Heart right ventricle (tissue), 16 donors: ENCODE data around the gene IFNL1. TPM values are rescaled to one million over a fixed set of nuclear protein-coding genes. Genes with fewer than 3 reads are reported as not detected.

Experiments
- ATAC-seq, 8 donors: fragments of 200-7000 bp; cut with Tn5 transposase; one replicate each; pipeline ENCODE4 v1.9.1; 2020; ENCODE audit warnings: mild to moderate bottlenecking in 8 of 8, moderate library complexity in 8 of 8, moderate number of reproducible peaks in 1 of 8
- DNase-seq, 2 donors: peaks; one replicate each; pipeline ENCODE4 v3.0.0-alpha.2; 2020
- H3K27ac ChIP-seq, 10 donors: fragments of 200-600 bp; sonication (generic) in 2 of 10; one replicate each; pipeline versions ENCODE4 v1.5.0 to v1.8.0; 2020 to 2022; ENCODE audit warnings: mild to moderate bottlenecking in 3 of 10
- H3K27me3 ChIP-seq, 7 donors: fragments of 200-600 bp; one replicate each; pipeline ENCODE4 v1.8.0; 2021 to 2022; ENCODE audit warnings: mild to moderate bottlenecking in 2 of 7
- H3K36me3 ChIP-seq, 9 donors: fragments of 200-600 bp; sonication (generic) in 1 of 9; one replicate each; pipeline versions ENCODE4 v1.5.0 to v1.8.0; 2020 to 2022; ENCODE audit warnings: mild to moderate bottlenecking in 2 of 9
- H3K4me1 ChIP-seq, 9 donors: fragments of 200-600 bp; sonication (generic) in 1 of 9; one replicate each; pipeline versions ENCODE4 v1.5.0 to v1.8.0; 2020 to 2022; ENCODE audit warnings: mild to moderate bottlenecking in 4 of 9
- H3K4me3 ChIP-seq, 10 donors: fragments of 200-600 bp; sonication (generic) in 2 of 10; one replicate each; pipeline versions ENCODE4 v1.5.0 to v1.8.0; 2020 to 2022; ENCODE audit warnings: mild to moderate bottlenecking in 7 of 10, moderate library complexity in 2 of 10
- H3K9me3 ChIP-seq, 11 donors: fragments of 200-600 bp in 10 of 11; sonication (generic) in 2 of 11; one replicate each; pipeline versions ENCODE4 v1.5.0 to v1.8.0; 2013 to 2022; ENCODE audit warnings: mild to moderate bottlenecking in 2 of 11, control low read depth in 1 of 11, moderate library complexity in 1 of 11
- WGBS, 2 donors: extraction: QIAGEN DNeasy Blood & Tissue Kit; methylation state at CpG; one replicate each; pipeline ENCODE4 v1.1.7; 2013; ENCODE audit warnings: inconsistent platforms in 1 of 2; 5-methylcytosine and 5-hydroxymethylcytosine counted together
- intact Hi-C, 10 donors: fragments of 100-400 bp; cut with DNase I; formaldehyde crosslinking; loops; one replicate each; pipeline versions ENCODE4 v1.11.1 to v1.14.2; 2022
- polyA plus RNA-seq, 2 donors: library from polyadenylated mRNA; stranded (reverse); fragments of 200-250 nt; gene quantifications; one replicate each; pipeline ENCODE4 v1.2.3, GENCODE V29; 2013
- total RNA-seq, 10 donors: library from RNA; stranded (reverse); fragmentation: NEBNext Ultra II Directional in 3 of 10; extraction: Animal tissue kit (Norgen Biotek cat#: 25700) in 3 of 10; gene quantifications; one replicate each; pipeline versions ENCODE4 v1.2.1 to v1.2.4, GENCODE V29; 2021 to 2023
- TF ChIP-seq, protein P1 (sequence below), 9 donors: fragments of 200-600 bp; sonication (generic) in 2 of 9; IDR thresholded peaks; one replicate each; pipeline versions ENCODE4 v1.5.0 to v1.8.0; 2021 to 2022; ENCODE audit warnings: antibody characterized with exemption in 9 of 9, mild to moderate bottlenecking in 5 of 9, moderate library complexity in 1 of 9
- donor health status: Arrhythmogenic right ventricular cardiomyopathy.
- donor health status: ischemic (EF 13 %, LVEDD 7.1; RV severe dilation, severe dysfunction).
- donor health status: healthy with polysubstance abuse.
- donor health status: DM: no; HTN: yes; CAD: no.
- donor health status: DM: no; HTN: no; CAD: no.
- donor health status: ischemic (EF 25% LVEDD 6.9; RV normal size, moderate dysfunction).
- donor health status: ischemic (EF 25% LVEDD 5.7; RV mildly dilated, moderate dysfunction).
- donor health status: healthy.
- donor health status: DM: yes; HTN: yes; CAD: no.
- donor health status: Ischemic cardiomyopathy.
- donor health status: ischemic (EF 35%, LVEDD 5.7; RV mildly dilated, moderate dysfunction).
- donor health status: nonischemic (EF 11% LVEDD 7.7; RV severe dilation, severe dysfunction).
- donor health status: DM: yes; HTN: yes; CAD: no.
- donor health status: PGD.
- donor health status: ischemic (EF 29% LVEDD 5.4; RV normal size, mild dysfunction).
- donor health status: nonischemic (EF 23%, LVEDD 6.1; RV moderate dilation, normal function).

The IFNL1 gene
- total and polyA plus RNA-seq, 12 donors = not detected

DNA sequence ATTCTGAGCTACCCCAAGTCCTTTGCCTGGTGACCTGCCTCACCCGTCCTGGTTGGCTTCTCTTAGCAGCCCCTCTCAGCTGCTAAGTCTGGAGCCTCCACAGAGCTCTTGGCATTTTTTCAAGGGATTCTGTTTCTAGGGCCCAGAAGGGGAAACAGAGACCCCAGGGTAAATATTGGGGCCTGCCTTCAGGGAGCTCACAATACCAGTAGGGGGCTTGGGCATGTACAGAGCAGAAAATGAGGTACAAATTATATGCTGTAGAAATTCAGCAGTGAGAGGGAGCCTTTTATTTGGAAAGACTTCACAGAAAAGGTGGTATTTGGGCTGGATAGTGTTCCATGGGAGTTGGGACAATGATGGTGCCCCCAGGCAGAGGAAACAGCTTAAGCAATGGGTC lies 49.7 kb downstream of the IFNL1 start:
- TF ChIP-seq, protein P1, sequence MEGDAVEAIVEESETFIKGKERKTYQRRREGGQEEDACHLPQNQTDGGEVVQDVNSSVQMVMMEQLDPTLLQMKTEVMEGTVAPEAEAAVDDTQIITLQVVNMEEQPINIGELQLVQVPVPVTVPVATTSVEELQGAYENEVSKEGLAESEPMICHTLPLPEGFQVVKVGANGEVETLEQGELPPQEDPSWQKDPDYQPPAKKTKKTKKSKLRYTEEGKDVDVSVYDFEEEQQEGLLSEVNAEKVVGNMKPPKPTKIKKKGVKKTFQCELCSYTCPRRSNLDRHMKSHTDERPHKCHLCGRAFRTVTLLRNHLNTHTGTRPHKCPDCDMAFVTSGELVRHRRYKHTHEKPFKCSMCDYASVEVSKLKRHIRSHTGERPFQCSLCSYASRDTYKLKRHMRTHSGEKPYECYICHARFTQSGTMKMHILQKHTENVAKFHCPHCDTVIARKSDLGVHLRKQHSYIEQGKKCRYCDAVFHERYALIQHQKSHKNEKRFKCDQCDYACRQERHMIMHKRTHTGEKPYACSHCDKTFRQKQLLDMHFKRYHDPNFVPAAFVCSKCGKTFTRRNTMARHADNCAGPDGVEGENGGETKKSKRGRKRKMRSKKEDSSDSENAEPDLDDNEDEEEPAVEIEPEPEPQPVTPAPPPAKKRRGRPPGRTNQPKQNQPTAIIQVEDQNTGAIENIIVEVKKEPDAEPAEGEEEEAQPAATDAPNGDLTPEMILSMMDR (IDR thresholded peaks at IDR 0.05) = no peak
- Histone ChIP-seq H3K36me3 (peaks cover 0 to 51% (median 0%) of the 10 kb centered on the region in 9 donors), H3K27me3 (no peaks in the 10 kb centered on the region), H3K4me1 (peaks cover 2 to 69% (median 49%) of the 10 kb centered on the region in 9 donors), H3K4me3 (no peak overlapping the region), H3K9me3 (no peaks in the 10 kb centered on the region), H3K27ac (peak overlapping the region in 1 of 10 donors; percentile 31)
- intact Hi-C loops = no loop called here
- ATAC-seq (no peak), DNase-seq (no peak)
- WGBS, 2 donors = 60 to 70% methylated on average over 1 of the region's 1 CpG

DNA sequence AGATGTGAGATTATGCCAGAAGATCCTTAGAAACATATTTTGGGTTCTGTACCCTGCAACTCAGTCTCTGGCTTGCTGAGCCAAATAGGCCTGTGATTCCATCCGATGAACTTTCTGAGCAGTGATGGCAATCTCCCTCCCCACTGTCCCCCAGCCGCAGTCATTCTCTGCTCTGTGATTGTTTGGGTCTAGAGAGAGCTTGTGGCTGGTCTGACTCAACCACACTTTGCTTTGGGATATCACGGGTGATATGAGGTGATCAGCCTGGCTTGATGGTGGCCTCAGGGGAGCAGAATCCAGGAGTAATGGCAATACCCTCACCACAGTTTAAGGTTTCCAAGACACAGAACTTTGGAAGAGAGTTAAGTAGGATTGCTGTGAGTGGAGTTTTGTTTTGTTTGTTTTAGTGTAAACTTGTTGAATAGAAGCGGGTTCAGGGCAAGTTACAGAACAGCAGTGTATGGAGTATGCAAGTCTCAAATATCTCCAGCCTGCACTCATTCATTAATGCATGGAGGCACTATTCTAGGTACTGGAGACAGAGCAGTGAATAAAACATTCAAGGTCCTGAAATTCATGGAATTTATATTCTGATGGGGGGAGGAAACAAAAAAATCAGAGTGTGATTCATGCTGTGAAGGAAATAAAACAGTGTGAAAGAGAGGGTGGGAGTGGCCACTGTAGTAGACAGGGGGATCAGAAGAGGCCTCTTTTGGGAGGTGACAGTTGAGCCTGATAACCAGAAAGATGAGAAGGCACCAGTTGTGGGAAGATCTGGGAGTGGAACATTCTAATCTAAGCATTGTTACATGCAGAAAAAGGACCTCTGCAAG lies 51.3 kb downstream of the IFNL1 start:
- Histone ChIP-seq H3K4me1 (peaks cover 2 to 80% (median 57%) of the 10 kb centered on the region in 9 donors), H3K27me3 (no peaks in the 10 kb centered on the region), H3K36me3 (peaks cover 0 to 67% (median 0%) of the 10 kb centered on the region in 9 donors), H3K27ac (no peak overlapping the region), H3K9me3 (no peaks in the 10 kb centered on the region), H3K4me3 (no peak overlapping the region)
- TF ChIP-seq, protein P1 (IDR thresholded peaks at IDR 0.05) = no peak
- ATAC-seq = no peak
- intact Hi-C loops = no loop called here
- 73 to 75% methylated on average over 4 of the region's 4 CpGs for WGBS, 2 donors
- no peak for DNase-seq

Other genes with a start within 250 kb of the IFNL1 start
- gene ACP7, start 212.0 kb upstream of the IFNL1 start, total RNA-seq = not detected
- not detected for gene ACP7, start 212.0 kb upstream of the IFNL1 start, polyA plus RNA-seq
- 10 to 100 TPM; 11.7 to 22.4 (median 16.1) TPM for gene PAK4, start 170.6 kb upstream of the IFNL1 start, total RNA-seq
- 10 to 100 TPM in 1 of 2 donors, 1 to 10 TPM in 1; 8.6 to 19.2 TPM for gene PAK4, start 170.6 kb upstream of the IFNL1 start, polyA plus RNA-seq
- not detected for gene NCCRP1, start 99.4 kb upstream of the IFNL1 start, total RNA-seq
- under 1 TPM in 1 of 2 donors, not detected in 1; 0.03 TPM for gene NCCRP1, start 99.4 kb upstream of the IFNL1 start, polyA plus RNA-seq
- under 1 TPM in 1 of 10 donors, not detected in 9; 0.55 TPM for gene SYCN, start 92.1 kb upstream of the IFNL1 start, total RNA-seq
- gene SYCN, start 92.1 kb upstream of the IFNL1 start, polyA plus RNA-seq = not detected
- not detected for gene IFNL3, start 51.4 kb upstream of the IFNL1 start, total RNA-seq
- gene IFNL3, start 51.4 kb upstream of the IFNL1 start, polyA plus RNA-seq = not detected
- gene IFNL4, start 47.6 kb upstream of the IFNL1 start, total RNA-seq = not detected
- gene IFNL4, start 47.6 kb upstream of the IFNL1 start, polyA plus RNA-seq = not detected
- gene IFNL2, start 28.0 kb upstream of the IFNL1 start, total RNA-seq = not detected
- not detected for gene IFNL2, start 28.0 kb upstream of the IFNL1 start, polyA plus RNA-seq
- gene LRFN1, start 24.5 kb downstream of the IFNL1 start, total RNA-seq = under 1 TPM in 9 of 10 donors, not detected in 1; 0.07 to 0.42 (median 0.32) TPM
- gene LRFN1, start 24.5 kb downstream of the IFNL1 start, polyA plus RNA-seq = under 1 TPM; 0.14 to 0.29 TPM
- 10 to 100 TPM in 5 of 10 donors, 1 to 10 TPM in 5; 6.9 to 64.2 (median 11.1) TPM for gene GMFG, start 39.6 kb downstream of the IFNL1 start, total RNA-seq
- 10 to 100 TPM; 26.9 to 39.6 TPM for gene GMFG, start 39.6 kb downstream of the IFNL1 start, polyA plus RNA-seq
- gene SAMD4B, start 46.0 kb downstream of the IFNL1 start, total RNA-seq = 10 to 100 TPM; 35.5 to 60.4 (median 47.2) TPM
- gene SAMD4B, start 46.0 kb downstream of the IFNL1 start, polyA plus RNA-seq = 10 to 100 TPM; 59.2 to 92.8 TPM
- gene PAF1, start 94.7 kb downstream of the IFNL1 start, total RNA-seq = 10 to 100 TPM; 34.3 to 46.4 (median 38.8) TPM
- gene PAF1, start 94.7 kb downstream of the IFNL1 start, polyA plus RNA-seq = 10 to 100 TPM; 24.1 to 48.2 TPM
- 10 to 100 TPM; 22.9 to 32.3 (median 27.1) TPM for gene MED29, start 95.0 kb downstream of the IFNL1 start, total RNA-seq
- gene MED29, start 95.0 kb downstream of the IFNL1 start, polyA plus RNA-seq = 10 to 100 TPM; 16.2 to 30.8 TPM
- gene ZFP36, start 110.4 kb downstream of the IFNL1 start, total RNA-seq = 100 to 1,000 TPM in 2 of 10 donors, 10 to 100 TPM in 8; 22.8 to 194 (median 48.1) TPM
- gene ZFP36, start 110.4 kb downstream of the IFNL1 start, polyA plus RNA-seq = 10 to 100 TPM; 60.2 to 63.2 TPM
- 10 to 100 TPM in 9 of 10 donors, 1 to 10 TPM in 1; 8.3 to 23.1 (median 15.1) TPM for gene PLEKHG2, start 116.3 kb downstream of the IFNL1 start, total RNA-seq
- 10 to 100 TPM in 1 of 2 donors, 1 to 10 TPM in 1; 6.9 to 22.7 TPM for gene PLEKHG2, start 116.3 kb downstream of the IFNL1 start, polyA plus RNA-seq
- 1,000 to 10,000 TPM in 7 of 10 donors, 100 to 1,000 TPM in 3; 936 to 1,726 (median 1,424) TPM for gene RPS16, start 139.5 kb downstream of the IFNL1 start, total RNA-seq
- 1,000 to 10,000 TPM in 1 of 2 donors, 100 to 1,000 TPM in 1; 974 to 3,280 TPM for gene RPS16, start 139.5 kb downstream of the IFNL1 start, polyA plus RNA-seq
- 10 to 100 TPM; 65.0 to 96.6 (median 84.3) TPM for gene SUPT5H, start 149.2 kb downstream of the IFNL1 start, total RNA-seq
- 100 to 1,000 TPM in 1 of 2 donors, 10 to 100 TPM in 1; 56.2 to 149 TPM for gene SUPT5H, start 149.2 kb downstream of the IFNL1 start, polyA plus RNA-seq
- gene TIMM50, start 184.4 kb downstream of the IFNL1 start, total RNA-seq = 100 to 1,000 TPM in 1 of 10 donors, 10 to 100 TPM in 9; 67.3 to 111 (median 78.9) TPM
- 100 to 1,000 TPM; 104 to 160 TPM for gene TIMM50, start 184.4 kb downstream of the IFNL1 start, polyA plus RNA-seq
- gene DLL3, start 202.5 kb downstream of the IFNL1 start, total RNA-seq = not detected
- not detected for gene DLL3, start 202.5 kb downstream of the IFNL1 start, polyA plus RNA-seq
- gene SELENOV, start 218.7 kb downstream of the IFNL1 start, total RNA-seq = not detected
- gene SELENOV, start 218.7 kb downstream of the IFNL1 start, polyA plus RNA-seq = not detected
- gene EID2B, start 236.4 kb downstream of the IFNL1 start, total RNA-seq = 1 to 10 TPM; 2.2 to 4.7 (median 3.5) TPM
- gene EID2B, start 236.4 kb downstream of the IFNL1 start, polyA plus RNA-seq = 1 to 10 TPM; 1.8 to 2.8 TPM
- 10 to 100 TPM in 7 of 10 donors, 1 to 10 TPM in 3; 9.0 to 15.5 (median 11.4) TPM for gene EID2, start 243.8 kb downstream of the IFNL1 start, total RNA-seq
- gene EID2, start 243.8 kb downstream of the IFNL1 start, polyA plus RNA-seq = 10 to 100 TPM; 14.7 to 15.9 TPM